Adipocyte (in vitro differentiated cells): ENCODE measurements around the gene CACNG5.

ENCODE experiments used
- DNase-seq: peaks from one replicate; pipeline ENCODE4 v3.0.0-alpha.2; 2015; ENCODE audit warnings: low read depth
- H3K27me3 ChIP-seq: replicated peaks from 2 replicates; pipeline ENCODE4 v1.7.0; 2013; ENCODE audit warnings: mild to moderate bottlenecking, low read length, moderate library complexity; ENCODE audit not compliant: control insufficient read depth, insufficient read depth
- H3K36me3 ChIP-seq: 2 replicates; pipeline ENCODE4 v1.7.0; 2013; ENCODE audit warnings: low read length, mild to moderate bottlenecking, moderate library complexity; ENCODE audit not compliant: control insufficient read depth, insufficient read depth, severe bottlenecking
- H3K4me1 ChIP-seq: 2 replicates; pipeline ENCODE4 v1.7.0; 2013; ENCODE audit warnings: mild to moderate bottlenecking, low read length, moderate library complexity; ENCODE audit not compliant: control insufficient read depth, insufficient read depth
- H3K4me3 ChIP-seq: 2 replicates; pipeline ENCODE4 v1.7.0; 2013; ENCODE audit warnings: mild to moderate bottlenecking, low read length, moderate library complexity
- H3K9ac ChIP-seq: 2 replicates; pipeline ENCODE4 v1.7.0; 2013; ENCODE audit warnings: mild to moderate bottlenecking, low read length, moderate library complexity
- H3K9me3 ChIP-seq: 2 replicates; pipeline ENCODE4 v1.7.0; 2013; ENCODE audit warnings: mild to moderate bottlenecking, low read length, moderate library complexity; ENCODE audit not compliant: control insufficient read depth

The CACNG5 gene

DNA sequence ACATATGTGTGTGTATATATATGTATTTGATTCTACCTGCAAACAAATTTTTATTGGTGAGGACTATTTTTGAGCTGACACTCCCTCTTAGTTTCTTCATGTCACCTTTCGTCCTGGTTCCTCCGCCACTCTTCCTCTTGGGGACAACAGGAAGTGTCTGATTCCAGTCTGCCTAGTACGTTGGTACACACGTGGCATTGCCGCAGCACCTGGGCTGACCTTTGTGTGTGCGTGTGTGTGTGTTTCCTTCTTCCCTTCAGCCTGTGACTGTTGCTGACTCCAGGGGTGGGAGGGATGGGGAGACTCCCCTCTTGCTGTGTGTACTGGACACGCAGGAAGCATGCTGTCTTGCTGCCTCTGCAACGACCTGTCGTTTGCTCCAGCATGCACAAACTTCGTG is 29.4 kb upstream of the CACNG5 start:
- Histone ChIP-seq H3K4me1 (peaks cover 5% of the 10 kb centered on the region), H3K9me3 (no peaks in the 10 kb centered on the region), H3K27me3 (no peaks in the 10 kb centered on the region), H3K36me3 (peaks cover 4% of the 10 kb centered on the region), H3K9ac (no peak overlapping the region), H3K4me3 (no peak overlapping the region)
- DNase-seq = no peak

DNA sequence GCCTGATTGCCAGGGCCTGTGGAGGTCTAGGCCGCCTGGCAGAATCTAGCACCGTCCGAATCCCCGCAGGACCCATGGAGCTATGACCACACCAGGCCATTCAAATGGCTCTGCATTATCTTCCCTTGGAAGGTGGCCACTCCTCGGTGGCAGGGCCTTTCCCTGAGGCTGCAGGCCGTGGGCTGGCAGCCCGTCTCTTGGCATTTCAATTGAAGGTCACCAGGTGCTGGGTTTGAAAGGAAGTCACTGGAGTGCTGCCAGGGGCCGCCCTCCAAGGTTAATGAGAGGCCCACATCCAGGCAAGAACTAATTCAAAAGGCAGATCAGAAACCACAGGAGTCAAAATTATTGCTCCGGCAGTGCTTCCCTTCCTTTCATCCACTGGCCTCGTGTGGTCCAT is 27.7 kb upstream of the CACNG5 start:
- H3K36me3 ChIP-seq = peaks cover 4% of the 10 kb centered on the region
- no peak for DNase-seq
- H3K4me3 ChIP-seq = no peak overlapping the region
- no peaks in the 10 kb centered on the region for H3K4me1 ChIP-seq
- no peak overlapping the region for H3K9ac ChIP-seq
- H3K27me3 ChIP-seq = no peaks in the 10 kb centered on the region
- no peaks in the 10 kb centered on the region for H3K9me3 ChIP-seq

GRCh38 chr17:66809408-66809807 is 25.5 kb upstream of the CACNG5 start:
- Histone ChIP-seq H3K4me1 (no peaks in the 10 kb centered on the region), H3K27me3 (peaks cover 6% of the 10 kb centered on the region), H3K36me3 (peaks cover 4% of the 10 kb centered on the region)

GRCh38 chr17:66810951-66811682 is 23.8 kb upstream of the CACNG5 start:
- DNase-seq = no peak
- no peaks in the 10 kb centered on the region for H3K36me3 ChIP-seq
- H3K4me3 ChIP-seq = no peak overlapping the region
- no peaks in the 10 kb centered on the region for H3K9me3 ChIP-seq
- no peak overlapping the region for H3K9ac ChIP-seq
- peaks cover 6% of the 10 kb centered on the region for H3K27me3 ChIP-seq
- H3K4me1 ChIP-seq = no peaks in the 10 kb centered on the region

More at GRCh38 chr17:66809408-66809807, 25.5 kb upstream of the CACNG5 start:
- Histone ChIP-seq H3K9me3 (no peaks in the 10 kb centered on the region), H3K9ac (no peak overlapping the region), H3K4me3 (no peak overlapping the region)
- DNase-seq = no peak

DNA sequence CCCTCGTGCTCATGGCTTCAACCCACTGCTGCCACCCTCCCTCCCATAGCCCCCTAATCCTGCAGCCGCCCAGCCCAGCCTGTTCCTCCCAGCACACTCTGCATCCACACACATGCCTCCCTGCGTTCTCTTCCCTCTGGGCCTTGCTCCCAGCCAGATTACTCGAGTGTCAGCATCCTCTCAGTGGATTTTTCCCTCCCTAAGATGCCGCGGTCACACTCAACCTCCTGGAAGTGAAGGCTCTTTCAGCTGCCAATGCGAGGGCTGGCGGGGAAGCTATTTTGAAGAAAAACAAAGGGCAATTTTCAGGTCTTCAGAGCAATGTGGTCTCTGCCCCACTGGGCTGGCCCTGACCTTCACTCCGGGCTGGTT is 23.2 kb upstream of the CACNG5 start:
- Histone ChIP-seq H3K9ac (no peak overlapping the region), H3K4me3 (no peak overlapping the region), H3K27me3 (peaks cover 6% of the 10 kb centered on the region), H3K9me3 (no peaks in the 10 kb centered on the region), H3K36me3 (no peaks in the 10 kb centered on the region), H3K4me1 (no peaks in the 10 kb centered on the region)
- no peak for DNase-seq

GRCh38 chr17:66812571-66812970 is 22.3 kb upstream of the CACNG5 start:
- no peak for DNase-seq
- Histone ChIP-seq H3K27me3 (peaks cover 6% of the 10 kb centered on the region), H3K9ac (no peak overlapping the region), H3K4me1 (no peaks in the 10 kb centered on the region), H3K4me3 (no peak overlapping the region), H3K9me3 (peaks cover 5% of the 10 kb centered on the region), H3K36me3 (no peaks in the 10 kb centered on the region)

GRCh38 chr17:66813296-66813695 is 21.6 kb upstream of the CACNG5 start:
- Histone ChIP-seq H3K9me3 (peaks cover 12% of the 10 kb centered on the region), H3K4me3 (no peak overlapping the region), H3K36me3 (no peaks in the 10 kb centered on the region), H3K27me3 (peaks cover 6% of the 10 kb centered on the region), H3K4me1 (no peaks in the 10 kb centered on the region), H3K9ac (no peak overlapping the region)
- DNase-seq = no peak

- Histone ChIP-seq H3K9me3 (peaks cover 13% of the 10 kb centered on the region), H3K4me3 (no peak overlapping the region), H3K9ac (no peak overlapping the region), H3K27me3 (peaks cover 6% of the 10 kb centered on the region), H3K4me1 (no peaks in the 10 kb centered on the region), H3K36me3 (no peaks in the 10 kb centered on the region)
- no peak for DNase-seq
These were observed 20.9 kb upstream of the CACNG5 start for GRCh38 chr17:66814026-66814425.

GRCh38 chr17:66814570-66814969 is 20.3 kb upstream of the CACNG5 start:
- no peaks in the 10 kb centered on the region for H3K4me1 ChIP-seq

DNA sequence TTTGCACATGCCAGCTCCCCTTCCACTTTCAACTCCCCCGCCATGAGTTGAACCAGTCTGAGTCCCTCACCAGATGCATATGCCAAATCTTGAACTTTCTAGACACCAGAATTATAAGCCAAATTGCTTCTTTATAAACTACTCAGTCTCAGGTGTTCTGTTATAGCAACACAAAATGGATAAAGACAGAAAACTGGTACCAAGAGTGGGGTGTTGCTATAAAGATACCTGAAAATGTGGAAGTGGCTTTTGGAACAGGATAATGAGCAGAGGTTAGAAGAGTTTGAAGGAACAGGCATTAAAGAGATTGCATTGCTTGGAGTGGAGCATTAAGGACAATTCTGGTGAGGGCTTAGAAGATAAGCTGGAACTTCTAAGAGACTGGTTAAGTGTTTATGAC is 17.2 kb upstream of the CACNG5 start:
- DNase-seq = no peak
- Histone ChIP-seq H3K27me3 (peaks cover 16% of the 10 kb centered on the region), H3K9me3 (peaks cover 13% of the 10 kb centered on the region), H3K36me3 (no peaks in the 10 kb centered on the region), H3K4me3 (no peak overlapping the region), H3K9ac (no peak overlapping the region), H3K4me1 (no peaks in the 10 kb centered on the region)

More at GRCh38 chr17:66814570-66814969, 20.3 kb upstream of the CACNG5 start:
- no peak for DNase-seq
- Histone ChIP-seq H3K36me3 (no peaks in the 10 kb centered on the region), H3K27me3 (peaks cover 6% of the 10 kb centered on the region), H3K4me3 (no peak overlapping the region), H3K9me3 (peaks cover 13% of the 10 kb centered on the region), H3K9ac (no peak overlapping the region)

DNA sequence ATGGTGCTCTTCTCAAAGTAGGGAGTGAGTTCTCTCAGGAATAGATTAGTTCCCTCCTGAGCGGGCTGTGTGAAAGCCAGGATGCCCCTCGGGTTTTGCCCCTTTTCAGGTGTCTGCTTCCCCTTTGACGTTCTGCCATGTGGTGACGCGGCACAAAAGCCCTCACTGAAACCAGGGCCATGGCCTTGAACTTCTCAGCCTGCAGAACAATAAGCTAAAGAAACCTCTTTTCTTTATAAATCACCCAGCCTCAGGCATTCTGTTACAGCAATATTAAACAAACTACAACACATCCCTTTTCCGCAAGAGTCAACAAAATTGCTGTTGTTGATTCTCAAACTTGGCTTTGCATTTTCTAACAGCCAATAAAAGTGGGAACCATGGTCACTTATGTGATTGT is 15.5 kb upstream of the CACNG5 start:
- no peak for DNase-seq
- Histone ChIP-seq H3K36me3 (no peaks in the 10 kb centered on the region), H3K4me3 (no peak overlapping the region), H3K27me3 (peaks cover 17% of the 10 kb centered on the region), H3K9me3 (peaks cover 13% of the 10 kb centered on the region), H3K4me1 (no peaks in the 10 kb centered on the region), H3K9ac (no peak overlapping the region)

- no peak overlapping the region for H3K4me3 ChIP-seq
- no peaks in the 10 kb centered on the region for H3K4me1 ChIP-seq
- H3K9ac ChIP-seq = no peak overlapping the region
- H3K27me3 ChIP-seq = peaks cover 21% of the 10 kb centered on the region
- no peaks in the 10 kb centered on the region for H3K36me3 ChIP-seq
- DNase-seq = no peak
- H3K9me3 ChIP-seq = peaks cover 13% of the 10 kb centered on the region
These were observed 12.9 kb upstream of the CACNG5 start for GRCh38 chr17:66822009-66822408.
